Left ventricle myocardium inferior (tissue), 1 donor: ENCODE data around the gene EXOC2. TPM values are rescaled to one million over a fixed set of nuclear protein-coding genes. Genes with fewer than 3 reads are reported as not detected.

Source experiments
- DNase-seq: peaks from one replicate; pipeline ENCODE4 v3.0.0-alpha.2; 2020
- H3K27ac ChIP-seq: fragments of 200-600 bp; replicated peaks from 2 replicates; pipeline ENCODE4 v1.8.0; 2021
- H3K27me3 ChIP-seq: fragments of 200-600 bp; 2 replicates; pipeline ENCODE4 v1.8.0; 2021; ENCODE audit warnings: low read depth
- H3K36me3 ChIP-seq: fragments of 200-600 bp; 2 replicates; pipeline ENCODE4 v1.8.0; 2021
- H3K4me1 ChIP-seq: fragments of 200-600 bp; 2 replicates; pipeline ENCODE4 v1.8.0; 2021
- H3K4me3 ChIP-seq: fragments of 200-600 bp; 2 replicates; pipeline ENCODE4 v1.8.0; 2021; ENCODE audit warnings: mild to moderate bottlenecking, moderate library complexity
- H3K9me3 ChIP-seq: fragments of 200-600 bp; replicated peaks from 2 replicates; pipeline ENCODE4 v1.8.0; 2021
- intact Hi-C: fragments of 100-400 bp; cut with micrococcal nuclease; formaldehyde crosslinking; loops from one replicate; pipeline ENCODE4 v1.11.0; 2022
- total RNA-seq: library from RNA; stranded (reverse); fragmentation: NEBNext Ultra II Directional; extraction: Animal tissue kit (Norgen Biotek cat#: 25700); gene quantifications from one replicate; pipeline ENCODE4 v1.2.1, GENCODE V29; 2021
- TF ChIP-seq, protein P1 (sequence below): fragments of 200-600 bp; IDR thresholded peaks from 2 replicates; pipeline ENCODE4 v1.8.0; 2021; ENCODE audit warnings: antibody characterized with exemption, mild to moderate bottlenecking, borderline replicate concordance
- donor health status: DM: no; HTN: yes; CAD: no; lungs with severe emphysema.

EXOC2 gene
- total RNA-seq, 1 donor from 2014 or later: 15.6 TPM

DNA sequence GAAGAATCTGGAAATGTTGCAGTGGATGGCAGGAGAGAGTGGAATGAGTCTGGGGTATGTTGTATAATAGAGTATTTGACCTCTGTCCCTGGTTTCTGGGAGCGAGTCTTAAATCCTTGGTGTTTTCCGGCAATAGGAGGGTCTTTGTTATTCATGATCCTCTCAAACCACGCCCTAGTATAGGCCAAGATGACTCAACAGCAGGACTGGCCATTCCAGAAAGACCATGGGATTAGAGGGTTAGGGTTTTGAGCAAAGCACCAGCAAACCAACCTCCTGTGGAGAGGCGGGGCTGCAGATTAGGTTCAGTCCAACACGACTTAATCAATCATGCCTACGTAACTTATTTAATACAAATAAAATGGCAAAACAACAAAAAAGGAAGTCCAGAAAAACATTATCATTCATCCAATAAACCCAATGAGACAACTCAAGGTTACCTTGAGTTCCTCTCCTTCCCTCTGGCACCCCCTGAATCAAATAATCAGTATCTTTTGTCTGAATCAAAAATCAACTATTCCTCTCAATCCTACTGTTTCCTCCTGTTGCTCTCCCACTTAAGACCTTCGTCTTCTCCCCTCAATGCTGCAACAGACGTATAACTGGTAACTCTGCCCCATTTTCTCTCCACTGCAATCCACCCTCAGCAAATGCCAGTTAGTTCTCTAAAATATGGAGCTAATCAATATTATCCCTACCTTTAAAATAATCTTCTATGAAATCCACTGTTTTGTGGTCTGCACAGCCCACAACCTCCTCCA, 51.5 kb downstream of the EXOC2 start:
- H3K36me3 ChIP-seq: peaks cover 12% of the 10 kb centered on the region
- no peak overlapping the region for H3K4me3 ChIP-seq
- no peaks in the 10 kb centered on the region for H3K27me3 ChIP-seq
- DNase-seq: no peak
- intact Hi-C loops: no loop called here
- peaks cover 3% of the 10 kb centered on the region for H3K9me3 ChIP-seq
- H3K4me1 ChIP-seq: peaks cover 6% of the 10 kb centered on the region
- TF ChIP-seq, protein P1, sequence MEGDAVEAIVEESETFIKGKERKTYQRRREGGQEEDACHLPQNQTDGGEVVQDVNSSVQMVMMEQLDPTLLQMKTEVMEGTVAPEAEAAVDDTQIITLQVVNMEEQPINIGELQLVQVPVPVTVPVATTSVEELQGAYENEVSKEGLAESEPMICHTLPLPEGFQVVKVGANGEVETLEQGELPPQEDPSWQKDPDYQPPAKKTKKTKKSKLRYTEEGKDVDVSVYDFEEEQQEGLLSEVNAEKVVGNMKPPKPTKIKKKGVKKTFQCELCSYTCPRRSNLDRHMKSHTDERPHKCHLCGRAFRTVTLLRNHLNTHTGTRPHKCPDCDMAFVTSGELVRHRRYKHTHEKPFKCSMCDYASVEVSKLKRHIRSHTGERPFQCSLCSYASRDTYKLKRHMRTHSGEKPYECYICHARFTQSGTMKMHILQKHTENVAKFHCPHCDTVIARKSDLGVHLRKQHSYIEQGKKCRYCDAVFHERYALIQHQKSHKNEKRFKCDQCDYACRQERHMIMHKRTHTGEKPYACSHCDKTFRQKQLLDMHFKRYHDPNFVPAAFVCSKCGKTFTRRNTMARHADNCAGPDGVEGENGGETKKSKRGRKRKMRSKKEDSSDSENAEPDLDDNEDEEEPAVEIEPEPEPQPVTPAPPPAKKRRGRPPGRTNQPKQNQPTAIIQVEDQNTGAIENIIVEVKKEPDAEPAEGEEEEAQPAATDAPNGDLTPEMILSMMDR: no peak
- H3K27ac ChIP-seq: no peak overlapping the region

DNA sequence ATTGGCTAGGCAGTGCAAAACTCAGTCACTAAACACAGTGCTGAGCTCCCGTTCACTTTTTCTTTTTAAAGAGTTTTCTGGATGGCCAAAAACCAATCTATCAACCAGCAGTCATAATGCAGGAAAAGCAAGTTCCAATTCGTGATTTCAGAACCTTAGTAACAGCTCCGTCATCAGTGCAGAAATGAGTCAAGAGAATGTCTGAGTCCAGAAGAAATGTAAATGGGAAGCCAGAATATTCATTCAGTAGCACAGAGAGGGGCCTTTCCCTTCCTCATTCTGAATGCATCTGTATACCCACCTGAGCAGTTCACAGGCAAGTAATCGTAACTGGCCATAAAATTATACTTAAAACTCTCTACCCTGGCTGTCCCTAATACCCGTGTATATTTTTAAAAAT, 56.5 kb downstream of the EXOC2 start:
- TF ChIP-seq, protein P1: no peak
- H3K36me3 ChIP-seq: peaks cover 26% of the 10 kb centered on the region
- H3K27ac ChIP-seq: no peak overlapping the region
- no peaks in the 10 kb centered on the region for H3K4me1 ChIP-seq
- H3K27me3 ChIP-seq: no peaks in the 10 kb centered on the region
- DNase-seq: no peak
- H3K9me3 ChIP-seq: no peaks in the 10 kb centered on the region
- intact Hi-C loops: no loop called here
- H3K4me3 ChIP-seq: no peak overlapping the region

DNA sequence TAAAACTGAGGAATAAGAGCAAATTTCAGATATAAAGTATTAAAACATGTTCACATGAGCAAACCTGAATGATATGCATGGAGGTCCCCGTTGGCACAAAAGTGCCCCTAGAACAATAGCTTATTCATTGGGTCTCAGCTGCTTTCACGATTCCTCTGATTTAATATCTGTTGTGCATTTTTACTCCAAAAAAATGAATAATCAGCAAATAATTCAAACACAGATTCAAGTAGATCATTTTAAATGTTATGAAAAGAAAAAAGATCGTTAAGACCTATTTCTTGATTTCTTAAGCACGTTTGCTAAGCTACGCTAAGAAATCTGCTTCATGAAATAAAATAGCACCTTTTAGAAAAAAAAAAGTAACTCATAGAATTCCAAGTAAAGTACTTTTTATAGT, 57.7 kb downstream of the EXOC2 start:
- Histone ChIP-seq H3K4me1 (no peaks in the 10 kb centered on the region), H3K27ac (no peak overlapping the region), H3K4me3 (no peak overlapping the region), H3K9me3 (no peaks in the 10 kb centered on the region), H3K36me3 (peaks cover 32% of the 10 kb centered on the region), H3K27me3 (no peaks in the 10 kb centered on the region)
- TF ChIP-seq, protein P1: no peak
- DNase-seq: no peak
- intact Hi-C loops: no loop called here

DNA sequence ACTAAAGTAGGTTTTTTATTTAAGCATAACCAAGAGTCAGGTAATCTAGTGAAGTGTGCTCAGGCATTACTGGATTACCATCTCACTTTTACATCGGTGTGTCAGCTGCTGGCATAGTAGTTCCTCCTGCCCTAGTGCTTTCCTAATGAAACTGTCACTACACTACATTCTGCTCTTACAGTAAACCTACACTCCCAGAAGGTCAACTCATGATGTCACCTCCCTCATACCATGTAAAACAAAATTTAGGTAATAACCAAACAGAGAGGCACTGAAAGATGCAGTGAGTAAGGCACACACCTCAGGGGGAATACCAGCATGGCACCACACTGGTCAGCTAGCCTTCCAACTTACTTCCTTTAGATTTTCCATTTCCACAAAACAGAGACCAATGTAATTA, 59.3 kb downstream of the EXOC2 start:
- no peaks in the 10 kb centered on the region for H3K9me3 ChIP-seq
- no peaks in the 10 kb centered on the region for H3K27me3 ChIP-seq
- peaks cover 37% of the 10 kb centered on the region for H3K36me3 ChIP-seq
- TF ChIP-seq, protein P1: no peak
- no peaks in the 10 kb centered on the region for H3K4me1 ChIP-seq
- no peak overlapping the region for H3K27ac ChIP-seq
- DNase-seq: no peak
- H3K4me3 ChIP-seq: no peak overlapping the region
- intact Hi-C loops: no loop called here

DNA sequence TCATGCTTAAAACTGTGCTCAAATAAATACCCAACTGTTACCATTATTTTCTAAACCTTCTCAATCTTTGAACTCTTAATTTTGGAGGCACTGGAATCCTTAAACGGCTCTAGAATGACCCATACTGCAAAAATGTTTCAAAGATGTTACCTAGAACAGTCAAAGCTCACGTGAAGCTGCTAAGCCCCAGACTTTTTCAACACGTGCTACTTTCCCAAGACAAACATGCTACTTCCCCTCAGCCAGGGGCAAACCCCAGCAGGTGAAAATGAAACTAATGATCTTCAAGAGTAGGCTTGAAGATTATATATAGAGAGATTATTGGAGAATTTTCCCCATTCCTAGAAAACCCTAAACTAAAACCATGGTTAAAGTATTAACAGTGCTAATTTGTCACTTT, 64.2 kb downstream of the EXOC2 start:
- no peaks in the 10 kb centered on the region for H3K27me3 ChIP-seq
- H3K9me3 ChIP-seq: no peaks in the 10 kb centered on the region
- H3K27ac ChIP-seq: no peak overlapping the region
- no peaks in the 10 kb centered on the region for H3K4me1 ChIP-seq
- DNase-seq: no peak
- TF ChIP-seq, protein P1: no peak
- intact Hi-C loops: no loop called here
- H3K36me3 ChIP-seq: peaks cover 16% of the 10 kb centered on the region
- H3K4me3 ChIP-seq: no peak overlapping the region
